ENCODE results near the gene RTL10. TPM values are rescaled to one million over a fixed set of nuclear protein-coding genes. Genes with fewer than 3 reads are reported as not detected.
A peak's percentile ranks its signal among the peaks of the same experiment; 100 is the strongest.

RTL10 gene
- total RNA-seq, 1 experiment from 2014 or later: 21.5 TPM

DNA sequence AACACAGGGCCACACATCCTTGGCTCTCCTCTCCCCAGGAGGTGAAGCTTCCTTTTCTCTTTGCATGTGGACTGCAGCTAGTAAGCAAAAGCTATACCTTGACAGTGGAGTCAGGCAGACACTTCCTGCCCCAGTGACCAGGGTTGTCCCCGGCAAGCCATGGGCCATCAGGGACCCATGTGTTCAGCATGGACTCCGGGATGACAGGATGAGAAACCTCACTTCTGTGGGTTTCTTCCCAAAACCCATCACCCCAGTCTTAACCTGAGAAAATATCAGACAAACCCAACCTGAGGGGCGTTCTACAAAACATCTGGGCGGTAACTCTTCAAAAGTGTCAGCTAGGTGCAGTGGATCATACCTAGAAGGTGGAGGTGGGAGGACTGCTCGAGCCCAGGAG lies 40.2 kb downstream of the RTL10 start (continued):
- TF ChIP-seq, protein P1, sequence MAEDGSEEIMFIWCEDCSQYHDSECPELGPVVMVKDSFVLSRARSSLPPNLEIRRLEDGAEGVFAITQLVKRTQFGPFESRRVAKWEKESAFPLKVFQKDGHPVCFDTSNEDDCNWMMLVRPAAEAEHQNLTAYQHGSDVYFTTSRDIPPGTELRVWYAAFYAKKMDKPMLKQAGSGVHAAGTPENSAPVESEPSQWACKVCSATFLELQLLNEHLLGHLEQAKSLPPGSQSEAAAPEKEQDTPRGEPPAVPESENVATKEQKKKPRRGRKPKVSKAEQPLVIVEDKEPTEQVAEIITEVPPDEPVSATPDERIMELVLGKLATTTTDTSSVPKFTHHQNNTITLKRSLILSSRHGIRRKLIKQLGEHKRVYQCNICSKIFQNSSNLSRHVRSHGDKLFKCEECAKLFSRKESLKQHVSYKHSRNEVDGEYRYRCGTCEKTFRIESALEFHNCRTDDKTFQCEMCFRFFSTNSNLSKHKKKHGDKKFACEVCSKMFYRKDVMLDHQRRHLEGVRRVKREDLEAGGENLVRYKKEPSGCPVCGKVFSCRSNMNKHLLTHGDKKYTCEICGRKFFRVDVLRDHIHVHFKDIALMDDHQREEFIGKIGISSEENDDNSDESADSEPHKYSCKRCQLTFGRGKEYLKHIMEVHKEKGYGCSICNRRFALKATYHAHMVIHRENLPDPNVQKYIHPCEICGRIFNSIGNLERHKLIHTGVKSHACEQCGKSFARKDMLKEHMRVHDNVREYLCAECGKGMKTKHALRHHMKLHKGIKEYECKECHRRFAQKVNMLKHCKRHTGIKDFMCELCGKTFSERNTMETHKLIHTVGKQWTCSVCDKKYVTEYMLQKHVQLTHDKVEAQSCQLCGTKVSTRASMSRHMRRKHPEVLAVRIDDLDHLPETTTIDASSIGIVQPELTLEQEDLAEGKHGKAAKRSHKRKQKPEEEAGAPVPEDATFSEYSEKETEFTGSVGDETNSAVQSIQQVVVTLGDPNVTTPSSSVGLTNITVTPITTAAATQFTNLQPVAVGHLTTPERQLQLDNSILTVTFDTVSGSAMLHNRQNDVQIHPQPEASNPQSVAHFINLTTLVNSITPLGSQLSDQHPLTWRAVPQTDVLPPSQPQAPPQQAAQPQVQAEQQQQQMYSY (CRISPR knock-in tag; IDR thresholded peaks at IDR 0.05): no peak
- TF ChIP-seq ZNF263 (CRISPR knock-in tag; IDR thresholded peaks at IDR 0.05; ENCODE audit: low read depth): no peak
- TF ChIP-seq, protein P2, sequence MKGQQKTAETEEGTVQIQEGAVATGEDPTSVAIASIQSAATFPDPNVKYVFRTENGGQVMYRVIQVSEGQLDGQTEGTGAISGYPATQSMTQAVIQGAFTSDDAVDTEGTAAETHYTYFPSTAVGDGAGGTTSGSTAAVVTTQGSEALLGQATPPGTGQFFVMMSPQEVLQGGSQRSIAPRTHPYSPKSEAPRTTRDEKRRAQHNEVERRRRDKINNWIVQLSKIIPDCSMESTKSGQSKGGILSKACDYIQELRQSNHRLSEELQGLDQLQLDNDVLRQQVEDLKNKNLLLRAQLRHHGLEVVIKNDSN (CRISPR knock-in tag; IDR thresholded peaks at IDR 0.05): no peak

DNA sequence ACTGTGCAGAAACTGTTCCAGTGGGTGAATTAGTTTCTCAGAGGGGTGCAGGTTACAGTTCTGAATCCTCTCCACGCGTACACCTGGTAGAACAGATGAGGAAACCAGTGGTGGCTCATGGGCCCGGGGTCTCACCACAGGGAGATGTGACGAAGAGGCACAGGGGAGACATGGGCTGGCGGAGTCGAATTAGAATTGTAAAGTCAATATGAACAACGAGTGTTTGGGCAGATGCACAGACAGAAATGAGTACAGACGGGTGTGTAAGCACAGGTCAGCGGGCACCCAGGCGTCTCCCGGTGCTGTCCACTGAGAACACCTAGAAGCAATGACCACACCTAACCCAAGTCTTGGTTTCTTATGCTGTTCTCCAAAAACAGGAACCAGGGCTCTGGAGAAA lies 41.8 kb downstream of the RTL10 start:
- DNase-seq (ENCODE audit: low spot score) (no peak), ATAC-seq (no peak)
- no peaks in the 10 kb centered on the region for H3K9me3 Mint-ChIP-seq
- no peaks in the 10 kb centered on the region for H3K36me3 Mint-ChIP-seq
- no peaks in the 10 kb centered on the region for H3K4me1 Mint-ChIP-seq
- ChIA-PET CTCF (no interaction called here), POLR2A (no interaction called here)
- no peak overlapping the region for H3K4me3 Mint-ChIP-seq
- H3K27me3 Mint-ChIP-seq (ENCODE audit: low read depth): no peaks in the 10 kb centered on the region; the same call in 1 of the 2 replicates
- peak overlapping the region; percentile 84 for H3K27ac Mint-ChIP-seq
- TF ChIP-seq, protein P3, sequence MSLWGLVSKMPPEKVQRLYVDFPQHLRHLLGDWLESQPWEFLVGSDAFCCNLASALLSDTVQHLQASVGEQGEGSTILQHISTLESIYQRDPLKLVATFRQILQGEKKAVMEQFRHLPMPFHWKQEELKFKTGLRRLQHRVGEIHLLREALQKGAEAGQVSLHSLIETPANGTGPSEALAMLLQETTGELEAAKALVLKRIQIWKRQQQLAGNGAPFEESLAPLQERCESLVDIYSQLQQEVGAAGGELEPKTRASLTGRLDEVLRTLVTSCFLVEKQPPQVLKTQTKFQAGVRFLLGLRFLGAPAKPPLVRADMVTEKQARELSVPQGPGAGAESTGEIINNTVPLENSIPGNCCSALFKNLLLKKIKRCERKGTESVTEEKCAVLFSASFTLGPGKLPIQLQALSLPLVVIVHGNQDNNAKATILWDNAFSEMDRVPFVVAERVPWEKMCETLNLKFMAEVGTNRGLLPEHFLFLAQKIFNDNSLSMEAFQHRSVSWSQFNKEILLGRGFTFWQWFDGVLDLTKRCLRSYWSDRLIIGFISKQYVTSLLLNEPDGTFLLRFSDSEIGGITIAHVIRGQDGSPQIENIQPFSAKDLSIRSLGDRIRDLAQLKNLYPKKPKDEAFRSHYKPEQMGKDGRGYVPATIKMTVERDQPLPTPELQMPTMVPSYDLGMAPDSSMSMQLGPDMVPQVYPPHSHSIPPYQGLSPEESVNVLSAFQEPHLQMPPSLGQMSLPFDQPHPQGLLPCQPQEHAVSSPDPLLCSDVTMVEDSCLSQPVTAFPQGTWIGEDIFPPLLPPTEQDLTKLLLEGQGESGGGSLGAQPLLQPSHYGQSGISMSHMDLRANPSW (CRISPR knock-in tag; conservative IDR thresholded peaks at IDR 0.05; ENCODE audit: low read depth): no peak
- TF ChIP-seq, protein P4, sequence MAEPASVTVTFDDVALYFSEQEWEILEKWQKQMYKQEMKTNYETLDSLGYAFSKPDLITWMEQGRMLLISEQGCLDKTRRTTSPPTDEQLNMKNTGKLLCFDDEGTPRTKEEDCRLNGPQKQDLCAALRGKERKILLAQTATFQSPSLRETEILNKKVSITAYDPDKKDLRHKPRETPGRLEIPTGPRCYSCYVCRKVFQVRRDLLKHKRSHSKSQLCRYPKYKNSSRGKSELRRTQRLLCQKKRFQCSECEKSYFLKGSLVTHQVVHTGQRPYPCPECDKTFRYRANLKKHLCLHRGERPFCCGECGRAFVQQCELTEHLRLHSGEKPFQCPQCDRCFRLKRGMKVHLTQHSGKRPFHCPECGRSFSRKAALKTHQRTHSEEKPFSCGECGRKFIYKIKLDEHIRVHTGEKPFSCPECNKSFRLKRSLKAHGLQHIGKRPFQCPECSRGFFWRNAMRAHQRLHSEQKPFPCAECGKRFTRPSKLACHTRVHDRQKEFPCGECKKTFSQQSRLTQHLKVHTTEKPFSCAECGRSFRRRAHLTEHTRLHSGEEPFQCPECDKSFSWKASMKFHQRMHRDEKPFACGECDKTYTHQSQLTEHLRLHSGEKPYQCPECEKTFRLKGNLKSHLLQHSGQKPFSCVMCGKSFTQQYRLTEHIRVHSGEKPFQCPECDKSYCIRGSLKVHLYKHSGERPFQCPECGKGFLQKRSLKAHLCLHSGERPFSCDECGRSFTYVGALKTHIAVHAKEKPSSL (CRISPR knock-in tag; conservative IDR thresholded peaks at IDR 0.05): no peak
- no peak for TF ChIP-seq ZNF423 (CRISPR knock-in tag; IDR thresholded peaks at IDR 0.05)
- TF ChIP-seq, protein P5, sequence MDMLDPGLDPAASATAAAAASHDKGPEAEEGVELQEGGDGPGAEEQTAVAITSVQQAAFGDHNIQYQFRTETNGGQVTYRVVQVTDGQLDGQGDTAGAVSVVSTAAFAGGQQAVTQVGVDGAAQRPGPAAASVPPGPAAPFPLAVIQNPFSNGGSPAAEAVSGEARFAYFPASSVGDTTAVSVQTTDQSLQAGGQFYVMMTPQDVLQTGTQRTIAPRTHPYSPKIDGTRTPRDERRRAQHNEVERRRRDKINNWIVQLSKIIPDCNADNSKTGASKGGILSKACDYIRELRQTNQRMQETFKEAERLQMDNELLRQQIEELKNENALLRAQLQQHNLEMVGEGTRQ (CRISPR knock-in tag; IDR thresholded peaks at IDR 0.05): no peak
- TF ChIP-seq, protein P6, sequence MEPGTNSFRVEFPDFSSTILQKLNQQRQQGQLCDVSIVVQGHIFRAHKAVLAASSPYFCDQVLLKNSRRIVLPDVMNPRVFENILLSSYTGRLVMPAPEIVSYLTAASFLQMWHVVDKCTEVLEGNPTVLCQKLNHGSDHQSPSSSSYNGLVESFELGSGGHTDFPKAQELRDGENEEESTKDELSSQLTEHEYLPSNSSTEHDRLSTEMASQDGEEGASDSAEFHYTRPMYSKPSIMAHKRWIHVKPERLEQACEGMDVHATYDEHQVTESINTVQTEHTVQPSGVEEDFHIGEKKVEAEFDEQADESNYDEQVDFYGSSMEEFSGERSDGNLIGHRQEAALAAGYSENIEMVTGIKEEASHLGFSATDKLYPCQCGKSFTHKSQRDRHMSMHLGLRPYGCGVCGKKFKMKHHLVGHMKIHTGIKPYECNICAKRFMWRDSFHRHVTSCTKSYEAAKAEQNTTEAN (CRISPR knock-in tag; IDR thresholded peaks at IDR 0.05): no peak
- no peak for TF ChIP-seq CREB1 (CRISPR knock-in tag; IDR thresholded peaks at IDR 0.05)
- no peak for TF ChIP-seq KAT7 (CRISPR knock-in tag; IDR thresholded peaks at IDR 0.05; ENCODE audit: borderline replicate concordance)
- TF ChIP-seq, protein P7, sequence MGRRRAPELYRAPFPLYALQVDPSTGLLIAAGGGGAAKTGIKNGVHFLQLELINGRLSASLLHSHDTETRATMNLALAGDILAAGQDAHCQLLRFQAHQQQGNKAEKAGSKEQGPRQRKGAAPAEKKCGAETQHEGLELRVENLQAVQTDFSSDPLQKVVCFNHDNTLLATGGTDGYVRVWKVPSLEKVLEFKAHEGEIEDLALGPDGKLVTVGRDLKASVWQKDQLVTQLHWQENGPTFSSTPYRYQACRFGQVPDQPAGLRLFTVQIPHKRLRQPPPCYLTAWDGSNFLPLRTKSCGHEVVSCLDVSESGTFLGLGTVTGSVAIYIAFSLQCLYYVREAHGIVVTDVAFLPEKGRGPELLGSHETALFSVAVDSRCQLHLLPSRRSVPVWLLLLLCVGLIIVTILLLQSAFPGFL (CRISPR knock-in tag; IDR thresholded peaks at IDR 0.05; ENCODE audit: borderline replicate concordance): no peak
- no peak for TF ChIP-seq ZNF263 (CRISPR knock-in tag; IDR thresholded peaks at IDR 0.05; ENCODE audit: low read depth)
- TF ChIP-seq, protein P1 (CRISPR knock-in tag; IDR thresholded peaks at IDR 0.05): no peak
- no peak for TF ChIP-seq NR3C1 (CRISPR knock-in tag; conservative IDR thresholded peaks at IDR 0.05; ENCODE audit: low read depth)
- TF ChIP-seq JAZF1 (CRISPR knock-in tag; IDR thresholded peaks at IDR 0.05): no peak
- TF ChIP-seq, protein P8, sequence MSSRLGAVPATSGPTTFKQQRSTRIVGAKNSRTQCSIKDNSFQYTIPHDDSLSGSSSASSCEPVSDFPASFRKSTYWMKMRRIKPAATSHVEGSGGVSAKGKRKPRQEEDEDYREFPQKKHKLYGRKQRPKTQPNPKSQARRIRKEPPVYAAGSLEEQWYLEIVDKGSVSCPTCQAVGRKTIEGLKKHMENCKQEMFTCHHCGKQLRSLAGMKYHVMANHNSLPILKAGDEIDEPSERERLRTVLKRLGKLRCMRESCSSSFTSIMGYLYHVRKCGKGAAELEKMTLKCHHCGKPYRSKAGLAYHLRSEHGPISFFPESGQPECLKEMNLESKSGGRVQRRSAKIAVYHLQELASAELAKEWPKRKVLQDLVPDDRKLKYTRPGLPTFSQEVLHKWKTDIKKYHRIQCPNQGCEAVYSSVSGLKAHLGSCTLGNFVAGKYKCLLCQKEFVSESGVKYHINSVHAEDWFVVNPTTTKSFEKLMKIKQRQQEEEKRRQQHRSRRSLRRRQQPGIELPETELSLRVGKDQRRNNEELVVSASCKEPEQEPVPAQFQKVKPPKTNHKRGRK (CRISPR knock-in tag; IDR thresholded peaks at IDR 0.05; ENCODE audit: borderline replicate concordance): no peak
- TF ChIP-seq, protein P9, sequence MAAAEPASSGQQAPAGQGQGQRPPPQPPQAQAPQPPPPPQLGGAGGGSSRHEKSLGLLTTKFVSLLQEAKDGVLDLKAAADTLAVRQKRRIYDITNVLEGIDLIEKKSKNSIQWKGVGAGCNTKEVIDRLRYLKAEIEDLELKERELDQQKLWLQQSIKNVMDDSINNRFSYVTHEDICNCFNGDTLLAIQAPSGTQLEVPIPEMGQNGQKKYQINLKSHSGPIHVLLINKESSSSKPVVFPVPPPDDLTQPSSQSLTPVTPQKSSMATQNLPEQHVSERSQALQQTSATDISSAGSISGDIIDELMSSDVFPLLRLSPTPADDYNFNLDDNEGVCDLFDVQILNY (CRISPR knock-in tag; IDR thresholded peaks at IDR 0.05): no peak
